ENCODE results near the gene PFN4. TPM values are rescaled to one million over a fixed set of nuclear protein-coding genes. Genes with fewer than 3 reads are reported as not detected.
A peak's percentile ranks its signal among the peaks of the same experiment; 100 is the strongest.
"Not testable (repeated sequence)": the region's sequence is repeated elsewhere in the genome, so short reads cannot be mapped to it uniquely, and the experiment has no call there.

The PFN4 gene
- polyA plus RNA-seq, 1 donor = 2.2 TPM

DNA sequence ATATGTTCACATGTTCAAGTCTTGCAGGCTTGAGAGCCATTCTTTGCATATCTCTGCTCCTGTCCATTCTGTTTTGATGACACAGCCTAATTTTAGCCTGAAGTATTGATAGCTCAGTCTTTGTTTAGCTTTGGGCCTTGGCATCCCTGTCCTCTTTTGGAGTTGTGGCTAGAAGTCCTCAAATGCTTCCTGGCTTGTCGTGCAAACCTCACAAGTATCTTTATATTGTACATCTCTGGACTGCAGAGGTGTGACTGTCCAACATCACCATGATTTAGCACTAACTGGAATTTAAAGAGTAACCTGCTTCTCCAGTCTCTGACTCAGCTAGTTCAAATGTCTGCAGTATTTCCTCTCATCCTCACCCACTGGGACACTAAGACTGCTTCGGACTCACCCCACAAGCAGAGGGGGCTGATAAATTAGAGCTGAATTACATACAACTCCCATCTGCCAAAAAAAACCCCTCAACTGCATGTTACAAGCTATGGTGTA is 11.7 kb downstream of the PFN4 start:
- DNase-seq = no peak

GRCh38 chr2:24110660-24111303 is 12.4 kb downstream of the PFN4 start:
- no peak for DNase-seq

GRCh38 chr2:24109431-24109830 is 13.7 kb downstream of the PFN4 start:
- DNase-seq = not testable (repeated sequence)

- no peak for DNase-seq
Measured at GRCh38 chr2:24107336-24107735, 15.8 kb downstream of the PFN4 start.

- DNase-seq = no peak
Measured at GRCh38 chr2:24106786-24107185, 16.3 kb downstream of the PFN4 start.

- DNase-seq = no peak
Measured at GRCh38 chr2:24105816-24106215, 17.3 kb downstream of the PFN4 start.

DNA sequence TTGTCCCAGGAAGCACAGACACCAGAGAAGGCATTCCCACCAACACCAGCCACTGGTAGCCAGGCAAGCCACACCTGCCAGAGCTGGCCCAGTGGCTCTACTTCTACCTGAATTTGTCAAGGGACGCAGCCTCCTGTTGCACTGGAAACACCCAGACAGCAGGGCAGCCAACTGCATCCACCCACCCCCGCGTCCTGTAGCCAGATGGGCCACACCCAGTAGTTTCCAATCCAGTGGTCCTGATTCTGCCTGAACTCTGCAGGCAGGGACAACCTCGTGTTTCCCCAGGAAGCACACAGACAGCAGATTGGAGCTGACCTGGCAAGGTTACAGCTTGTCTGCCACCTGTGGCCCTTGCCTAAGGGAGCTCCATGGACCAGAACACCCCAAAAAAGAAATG is 18.2 kb downstream of the PFN4 start:
- DNase-seq = no peak

- DNase-seq = no peak
Measured at GRCh38 chr2:24104110-24104650, 19.0 kb downstream of the PFN4 start.

- no peak for DNase-seq
Measured at GRCh38 chr2:24102677-24103076, 20.5 kb downstream of the PFN4 start.

DNA sequence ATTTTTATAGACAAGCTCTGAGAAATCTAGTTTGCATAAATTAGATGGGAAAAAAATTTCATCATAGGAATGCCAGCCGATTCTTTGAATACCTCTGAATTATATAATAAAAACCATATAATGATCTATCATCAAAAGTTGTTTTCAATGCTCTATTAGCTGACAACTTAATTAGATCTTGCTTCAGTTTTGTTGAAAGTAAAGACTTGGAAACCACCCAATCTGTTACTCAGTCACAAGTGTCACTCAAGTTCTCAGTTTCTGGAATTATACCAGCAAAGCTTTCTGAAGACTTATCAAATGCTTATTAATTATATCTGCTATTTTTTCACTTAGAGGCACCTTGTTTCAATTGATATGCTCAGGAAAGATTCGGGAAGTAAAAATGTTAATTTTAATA is 21.1 kb downstream of the PFN4 start:
- no peak for DNase-seq

- DNase-seq = not testable (repeated sequence)
Measured at GRCh38 chr2:24100732-24101131, 22.4 kb downstream of the PFN4 start.

DNA sequence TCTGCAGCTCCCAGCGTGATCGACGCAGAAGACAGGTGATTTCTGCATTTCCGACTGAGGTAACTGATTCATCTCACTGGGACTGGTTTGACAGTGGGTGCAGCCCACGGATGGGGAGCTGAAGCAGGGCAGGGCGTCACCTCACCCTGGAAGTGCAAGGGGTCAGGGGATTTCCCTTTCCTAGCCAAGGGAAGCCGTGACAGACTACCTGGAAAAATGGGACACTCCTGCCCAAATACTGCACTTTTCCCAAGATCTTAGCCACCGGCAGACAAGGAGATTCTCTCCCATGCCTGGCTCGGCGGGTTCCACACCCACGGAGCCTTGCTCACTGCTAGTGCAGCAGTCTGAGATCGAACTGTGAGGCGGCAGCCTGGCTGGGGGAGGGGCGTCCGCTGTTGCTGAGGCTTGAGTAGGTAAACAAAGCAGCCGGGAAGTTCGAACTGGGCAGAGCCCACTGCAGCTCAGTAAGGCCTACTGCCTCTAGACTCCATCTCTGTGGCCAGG is 27.9 kb downstream of the PFN4 start:
- DNase-seq = not testable (repeated sequence)

- DNase-seq = not testable (repeated sequence)
Measured at GRCh38 chr2:24093270-24093669, 29.9 kb downstream of the PFN4 start.

GRCh38 chr2:24088821-24089359 is 34.2 kb downstream of the PFN4 start:
- no peak for DNase-seq

GRCh38 chr2:24087032-24087431 is 36.1 kb downstream of the PFN4 start:
- no peak for DNase-seq

DNA sequence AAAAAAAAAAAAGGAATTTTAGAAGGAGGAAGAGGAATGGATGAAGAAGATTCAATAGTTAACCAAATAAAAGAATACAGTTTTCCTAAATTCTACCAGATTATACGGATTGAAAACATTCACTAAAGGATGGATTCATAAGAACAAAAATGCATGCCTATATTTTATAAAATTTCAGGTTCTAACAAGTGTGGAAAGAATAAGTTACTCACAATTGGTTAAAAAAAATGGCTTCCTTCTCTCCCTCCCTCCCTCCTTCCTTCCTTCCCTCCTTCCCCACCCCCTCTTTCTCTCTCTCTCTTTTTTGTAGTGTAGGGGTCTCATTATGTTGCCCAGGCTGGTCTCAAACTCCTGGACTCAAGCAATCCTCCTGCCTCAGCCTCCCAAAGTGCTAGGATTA is 36.9 kb downstream of the PFN4 start:
- no peak for DNase-seq

GRCh38 chr2:24085200-24085489 is 38.0 kb downstream of the PFN4 start:
- no peak for DNase-seq

GRCh38 chr2:24084386-24085199 is 38.5 kb downstream of the PFN4 start, which contains the start of gene TP53I3:
Gene TP53I3 (minus strand): TSS chr2:24084834. CDS start chr2:24084326, 508 bp downstream.
- peak; percentile 89 for DNase-seq

GRCh38 chr2:24083567-24084385 is 39.4 kb downstream of the PFN4 start:
- peak; percentile 63 for DNase-seq

- no peak for DNase-seq
Measured at GRCh38 chr2:24082787-24083566, 40.2 kb downstream of the PFN4 start.

DNA sequence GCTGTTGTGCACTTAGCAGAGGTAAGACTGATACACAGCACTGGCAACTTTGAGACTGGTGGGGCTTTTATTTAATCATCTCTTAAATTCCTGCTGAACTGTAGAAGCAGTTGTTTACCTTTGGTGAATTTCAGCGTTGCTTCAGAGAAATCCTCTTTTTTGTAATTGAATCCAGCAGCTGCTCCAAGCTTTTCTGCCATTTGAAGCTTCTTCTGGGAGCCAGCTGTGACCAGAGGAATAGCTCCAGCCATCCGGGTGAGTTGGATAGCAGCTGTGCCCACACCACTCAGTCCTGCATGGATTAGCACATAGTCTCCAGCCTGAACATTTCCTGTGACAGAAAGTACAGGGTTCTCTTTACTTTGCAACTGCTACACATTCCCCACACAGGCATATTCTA is 42.4 kb downstream of the PFN4 start:
- DNase-seq = no peak

All from left kidney (tissue), 2 donors.